HG03066 (cell line): ENCODE measurements around the gene TCP11.
"Not testable (repeated sequence)": the region's sequence is repeated elsewhere in the genome, so short reads cannot be mapped to it uniquely, and the experiment has no call there.

Source experiments
- ATAC-seq: cut with Tn5 transposase; IDR thresholded peaks from one replicate; pipeline ENCODE4 v1.9.1; 2021; ENCODE audit warnings: low read depth; ENCODE audit not compliant: unreplicated experiment

Gene TCP11

GRCh38 chr6:35148167-35148741, 7.1 kb upstream of the TCP11 start:
- ATAC-seq, result no peak

- no peak for ATAC-seq
Observed at GRCh38 chr6:35147486-35147885, 6.3 kb upstream of the TCP11 start.

- ATAC-seq, result no peak
Observed at GRCh38 chr6:35147026-35147425, 5.9 kb upstream of the TCP11 start.

- no peak for ATAC-seq
Observed at GRCh38 chr6:35146453-35146852, 5.3 kb upstream of the TCP11 start.

DNA sequence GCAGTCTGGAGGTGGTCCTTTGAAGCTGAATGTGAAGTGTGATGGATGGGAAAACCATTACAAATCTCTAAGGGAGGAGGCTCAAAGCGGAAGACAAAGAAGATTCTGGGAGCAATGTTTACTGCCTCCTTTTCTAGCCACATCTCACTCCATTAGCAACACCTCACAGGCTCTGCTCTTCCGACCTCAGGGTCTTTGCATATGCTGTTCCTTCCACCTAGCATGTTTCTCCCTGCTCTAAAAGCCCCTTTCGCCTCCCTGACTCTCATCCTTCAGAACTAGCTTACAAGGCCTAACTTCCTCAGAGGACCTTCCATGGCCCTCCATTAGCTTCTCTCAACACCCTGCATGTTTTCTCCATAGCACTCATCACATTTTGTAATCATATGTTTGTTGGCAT, 4.6 kb upstream of the TCP11 start:
- no peak for ATAC-seq

DNA sequence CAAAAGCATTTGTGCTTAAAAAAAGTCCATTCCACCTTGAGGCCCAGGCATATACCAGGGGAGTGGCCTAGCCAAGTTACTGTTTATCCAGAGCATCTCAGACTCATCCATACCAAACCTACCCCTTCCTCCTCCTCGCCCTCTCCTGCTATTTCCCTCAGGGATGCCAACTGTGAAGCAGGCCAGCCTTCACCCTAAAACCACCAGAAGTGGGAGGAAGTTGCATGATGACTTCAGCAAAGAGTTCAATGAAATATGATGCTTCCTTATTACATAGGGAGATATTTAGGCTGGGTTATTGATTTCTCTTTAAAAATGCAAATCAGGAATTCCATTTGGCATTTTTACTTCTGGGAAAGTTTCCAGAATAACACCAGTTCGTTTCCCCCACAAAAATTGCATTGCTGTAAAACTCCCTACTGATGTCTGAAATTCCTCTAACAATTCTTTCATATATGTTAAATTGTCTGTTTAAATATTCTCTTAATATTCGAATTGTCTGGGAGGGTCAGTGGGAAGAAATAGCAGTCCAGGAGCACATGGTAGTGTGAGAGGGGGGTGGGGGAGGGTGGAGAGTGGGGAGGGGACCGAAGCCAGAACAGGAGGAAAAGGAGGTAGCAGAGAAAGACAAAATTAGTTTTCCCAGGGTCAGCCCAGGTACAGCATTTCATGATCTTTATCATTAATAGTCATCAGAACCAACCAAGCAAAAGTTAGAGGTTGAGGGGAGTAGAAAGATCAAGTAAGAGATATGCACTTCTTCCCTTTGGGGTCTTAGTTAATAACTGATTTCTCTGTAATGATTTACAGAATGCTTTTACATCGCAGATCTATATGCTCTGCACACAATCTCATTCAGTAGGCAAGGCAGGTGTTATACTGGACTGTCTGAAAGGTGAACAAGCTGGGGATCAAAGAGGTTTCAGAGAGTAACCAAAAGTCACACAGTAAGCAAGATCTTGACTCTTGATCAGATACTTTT, 1.7 kb upstream of the TCP11 start:
- no peak for ATAC-seq

- no peak for ATAC-seq
Observed at GRCh38 chr6:35140639-35141006, 516 bp downstream of the TCP11 start.

GRCh38 chr6:35139924-35140638, 1.1 kb downstream of the TCP11 start:
- ATAC-seq, result no peak

DNA sequence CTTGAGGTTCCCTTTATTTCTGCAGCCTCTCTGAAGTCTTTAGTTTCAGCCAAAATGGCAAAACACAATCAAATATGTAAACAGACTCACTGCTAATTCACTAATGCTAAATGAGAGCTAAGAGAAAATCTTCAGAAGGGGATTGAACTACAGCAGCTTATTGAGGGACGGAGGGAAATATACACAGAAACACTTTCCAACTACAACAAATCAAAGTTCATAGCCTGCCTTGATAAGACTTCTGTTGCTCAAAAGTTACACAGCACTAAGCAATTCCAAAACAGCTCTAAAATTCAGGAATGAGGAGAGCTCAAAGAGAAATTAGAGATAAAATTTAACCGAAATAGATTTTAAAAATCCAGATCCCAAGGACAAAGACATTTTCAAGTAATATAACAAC, 1.7 kb downstream of the TCP11 start:
- no peak for ATAC-seq

- ATAC-seq, result not testable (repeated sequence)
Observed at GRCh38 chr6:35138191-35138590, 2.9 kb downstream of the TCP11 start.

GRCh38 chr6:35136185-35136584, 5.0 kb downstream of the TCP11 start:
- no peak for ATAC-seq

DNA sequence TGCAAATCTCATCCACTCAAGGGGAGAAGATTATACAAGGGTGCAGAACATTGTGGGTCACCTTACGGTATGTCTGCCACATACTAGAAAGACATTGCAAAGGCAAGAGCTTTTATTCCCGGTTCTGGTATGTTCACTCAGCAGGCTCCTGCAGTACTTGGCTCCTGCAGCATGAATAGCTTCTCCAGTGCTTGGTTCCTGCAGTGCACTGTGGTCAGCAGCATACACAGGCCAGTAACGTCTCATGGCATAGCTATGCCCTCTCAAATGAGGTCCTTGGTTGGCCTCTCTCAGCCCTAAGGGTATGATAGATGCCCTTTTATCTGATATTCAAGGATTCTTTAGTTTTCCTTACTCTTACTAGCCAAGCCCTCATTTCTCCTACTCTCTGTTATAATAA, 12.6 kb downstream of the TCP11 start:
- no peak for ATAC-seq

- ATAC-seq, result no peak
Observed at GRCh38 chr6:35128042-35128441, 13.1 kb downstream of the TCP11 start.

DNA sequence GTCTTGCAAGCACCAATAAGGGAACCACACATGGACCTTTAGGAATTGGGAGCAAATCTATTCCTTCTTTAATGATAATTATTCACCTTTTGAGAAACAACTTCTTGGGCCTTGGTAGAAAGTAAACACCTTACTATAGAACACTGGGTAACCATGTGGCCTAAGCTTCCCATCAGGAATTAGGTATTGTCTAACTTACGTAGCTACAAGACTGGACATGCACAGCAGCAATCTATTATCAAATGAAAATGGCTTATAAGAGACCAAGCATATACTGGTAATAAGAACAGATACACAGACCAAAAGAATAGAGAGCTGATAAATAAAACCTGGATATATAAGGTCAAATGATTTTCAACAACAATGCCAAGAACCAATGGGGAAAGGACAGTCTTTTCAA, 16.8 kb downstream of the TCP11 start:
- no peak for ATAC-seq

GRCh38 chr6:35120746-35121145, 20.4 kb downstream of the TCP11 start:
- ATAC-seq, result no peak

DNA sequence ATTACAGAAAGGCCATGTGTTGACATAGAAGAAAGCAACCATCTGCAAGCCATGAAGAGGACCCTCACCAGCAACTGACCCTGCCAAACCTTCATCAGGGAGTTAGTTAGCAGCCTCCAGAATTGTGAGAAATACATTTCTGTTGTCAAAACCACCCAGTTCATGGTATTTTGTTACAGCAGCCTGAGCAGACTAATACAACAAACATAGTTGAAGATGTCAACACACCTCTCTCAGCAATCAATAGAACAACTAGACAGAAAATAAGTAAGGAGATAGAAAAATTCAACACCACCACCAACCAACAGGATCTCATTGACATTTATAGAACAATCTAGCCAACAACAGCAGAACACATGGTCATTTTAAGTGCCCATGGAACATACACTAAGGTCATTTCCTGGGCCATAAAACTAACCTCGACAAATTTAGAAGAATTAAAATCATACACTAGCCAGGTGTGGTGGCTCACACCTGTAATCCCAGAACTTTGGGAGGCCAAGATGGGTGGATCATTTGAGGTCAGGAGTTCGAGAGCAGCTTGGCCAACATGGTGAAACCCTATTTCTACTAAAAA, 32.7 kb downstream of the TCP11 start:
- no peak for ATAC-seq

GRCh38 chr6:35107761-35108160, 33.4 kb downstream of the TCP11 start:
- ATAC-seq, result not testable (repeated sequence)

- not testable (repeated sequence) for ATAC-seq
Observed at GRCh38 chr6:35107208-35107607, 33.9 kb downstream of the TCP11 start.

GRCh38 chr6:35106061-35106460, 35.1 kb downstream of the TCP11 start:
- ATAC-seq, result not testable (repeated sequence)

DNA sequence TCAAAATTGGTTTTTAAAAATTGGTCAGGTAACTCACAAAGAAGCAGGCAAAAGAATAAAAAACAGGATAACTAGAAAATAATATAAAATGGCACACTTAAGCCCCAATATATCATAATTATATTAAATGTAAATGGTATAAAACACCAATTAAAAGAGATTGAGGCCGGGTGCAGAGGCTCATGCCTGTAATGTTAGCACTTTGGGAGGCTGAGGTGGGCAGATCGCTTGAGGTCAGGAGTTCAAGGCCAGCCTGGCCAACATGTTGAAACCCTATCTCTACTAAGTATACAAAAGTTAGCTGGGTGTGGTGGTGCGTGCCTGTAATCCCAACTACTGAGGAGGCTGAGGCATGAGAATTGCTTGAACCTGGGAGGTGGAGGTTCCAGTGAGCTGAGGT, 36.1 kb downstream of the TCP11 start:
- ATAC-seq, result no peak

- ATAC-seq, result no peak
Observed at GRCh38 chr6:35099116-35099515, 42.0 kb downstream of the TCP11 start.
